H1 (cell line): Measurements from ENCODE around the gene SLC25A21.

Experiments
- ASH2L ChIP-seq: fragments of 200-600, 300-600 bp; sonication (generic); IDR thresholded peaks from one replicate; pipeline ENCODE4 v1.7.1; 2017; ENCODE audit warnings: low read length
- CTCF ChIP-seq, 3 experiments: IDR thresholded peaks; 1 replicate in 2 of 3; 2 replicates in 1 of 3; pipeline versions ENCODE4 v1.5.1 to v1.6.1; 2011; ENCODE audit warnings: low read length in 3 of 3, mild to moderate bottlenecking in 3 of 3, inconsistent platforms in 2 of 3, low read depth in 1 of 3, moderate library complexity in 1 of 3; ENCODE audit not compliant: insufficient read depth in 1 of 3; ENCODE audit errors: control extremely low read depth in 1 of 3
- EP300 ChIP-seq, 2 experiments: IDR thresholded peaks; 1 replicate in 1 of 2; 2 replicates in 1 of 2; pipeline ENCODE4 v1.6.1; 2011 to 2012; ENCODE audit warnings: low read depth in 2 of 2, low read length in 2 of 2, mild to moderate bottlenecking in 2 of 2, borderline replicate concordance in 1 of 2, inconsistent platforms in 1 of 2, moderate library complexity in 1 of 2
- EZH2 ChIP-seq: fragments of 200-600 bp; sonication (generic); IDR thresholded peaks from 2 replicates; pipeline ENCODE4 v1.7.1; 2012; ENCODE audit warnings: low read depth, mild to moderate bottlenecking, moderate library complexity, low read length, inconsistent platforms; ENCODE audit not compliant: severe bottlenecking
- MAFK ChIP-seq: IDR thresholded peaks from 2 replicates; pipeline ENCODE4 v1.6.1; 2012; ENCODE audit warnings: low read depth, mild to moderate bottlenecking, improper control_type of control experiment, low read length
- PHF8 ChIP-seq: fragments of 200-600 bp; sonication (generic); conservative IDR thresholded peaks from 2 replicates; pipeline ENCODE4 v1.7.1; 2012; ENCODE audit warnings: low read depth, mild to moderate bottlenecking, inconsistent platforms, low read length, moderate library complexity
- POLR2AphosphoS5 ChIP-seq: IDR thresholded peaks from 2 replicates; pipeline ENCODE4 v1.6.1; 2011; ENCODE audit warnings: low read depth, low read length
- RBBP5 ChIP-seq: IDR thresholded peaks from 2 replicates; pipeline ENCODE4 v1.7.1; 2012; ENCODE audit warnings: low read depth, mild to moderate bottlenecking, inconsistent platforms, low read length, moderate library complexity, borderline replicate concordance
- RNF2 ChIP-seq: fragments of 200-900, 300-1000 bp; sonication (generic); IDR thresholded peaks from 2 replicates; pipeline ENCODE4 v1.7.1; 2016; ENCODE audit warnings: borderline replicate concordance, low read depth, mild to moderate bottlenecking, antibody characterized with exemption, low read length; ENCODE audit not compliant: poor library complexity, severe bottlenecking; ENCODE audit errors: missing control alignments
- SP1 ChIP-seq: IDR thresholded peaks from 2 replicates; pipeline ENCODE4 v1.6.1; 2011; ENCODE audit warnings: low read depth, low read length
- TAF7 ChIP-seq: optimal IDR thresholded peaks from 2 replicates; pipeline ENCODE3; 2011; ENCODE audit warnings: low read depth, mild to moderate bottlenecking, inconsistent platforms, low read length, moderate library complexity, borderline replicate concordance

- TF ChIP-seq RBBP5 (no peak), MAFK (no peak), PHF8 (no peak), CTCF (IDR thresholded peaks at IDR 0.05; ENCODE audit: control extremely low read depth in 1 of 3, insufficient read depth in 1 of 3, low read depth in 1 of 3, low read length in 3 of 3) (no peak), POLR2AphosphoS5 (no peak), ASH2L (no peak), EZH2 (no peak), SP1 (no peak), EP300 (IDR thresholded peaks at IDR 0.05; ENCODE audit: borderline replicate concordance in 1 of 2, low read depth in 2 of 2, low read length in 2 of 2) (no peak), RNF2 (no peak), TAF7 (no peak)
Measured at GRCh38 chr14:37186865-37187264, 14.5 kb upstream of the SLC25A21 start.
